HepG2 (cell line): ENCODE results near the gene NUFIP1. TPM values are rescaled to one million over a fixed set of nuclear protein-coding genes. Genes with fewer than 3 reads are reported as not detected.

Experiments
- ATAC-seq: fragments of 200-7000 bp; cut with Tn5 transposase; 3 replicates; pipeline ENCODE4 v1.9.1; 2020; ENCODE audit warnings: mild to moderate bottlenecking, moderate library complexity
- BruUV-seq: library from RNA; stranded (reverse); fragments of 400-500 nt; replicated peaks from 2 replicates; lab custom pipeline; 2021; lab: Mats Ljungman, UMichigan
- CTCF ChIA-PET: fragments of 300-600 bp; formaldehyde crosslinking; extraction: SDS; loops from one replicate; lab custom pipeline; 2021; ENCODE audit warnings: low total read pairs, inconsistent platforms, low intra/inter-chr PET ratio; lab: Yijun Ruan, JAX
- POLR2A ChIA-PET: fragments of 350-600 bp; sonication (Branson Sonifier 250); formaldehyde crosslinking; loops from one replicate; lab custom pipeline; 2020; ENCODE audit warnings: antibody characterized with exemption, inconsistent platforms; lab: Yijun Ruan, JAX
- DNase-seq: peaks from one replicate; pipeline ENCODE4 v3.0.0-alpha.2; 2015; ENCODE audit warnings: low spot score
- FAIRE-seq: peaks from 3 replicates; lab custom pipeline; 2011; peaks lifted over from hg19 to GRCh38; lab: Jason Lieb, UNC
- H2AFZ ChIP-seq: one replicate; pipeline ENCODE4 v1.6.1; 2011; ENCODE audit warnings: low read length, inconsistent platforms
- H3K27ac ChIP-seq: fragments of 300-600 bp; 3 replicates; pipeline ENCODE4 v1.8.0; 2011; ENCODE audit warnings: mixed run types, mild to moderate bottlenecking, mixed read lengths, low read length, inconsistent platforms; ENCODE audit not compliant: insufficient read depth; ENCODE audit errors: extremely low read length
- H3K27me3 ChIP-seq, 2 experiments: fragments of 200-600 bp in 1 of 2; 2 replicates in 1 of 2; 3 replicates in 1 of 2; pipeline versions ENCODE4 v1.6.0 to v1.8.0; 2011; ENCODE audit warnings: low read length in 2 of 2, mild to moderate bottlenecking in 2 of 2, moderate library complexity in 2 of 2, inconsistent platforms in 1 of 2; ENCODE audit not compliant: insufficient read depth in 2 of 2, control insufficient read depth in 1 of 2
- H3K36me3 ChIP-seq, 2 experiments: fragments of 200-600 bp in 1 of 2; replicated peaks in 1 of 2; 2 replicates in 1 of 2; 3 replicates in 1 of 2; pipeline versions ENCODE4 v1.5.1 to v1.8.0; 2011; ENCODE audit warnings: low read length in 2 of 2, inconsistent platforms in 1 of 2; ENCODE audit not compliant: insufficient read depth in 2 of 2, control insufficient read depth in 1 of 2
- H3K4me1 ChIP-seq: 2 replicates; pipeline ENCODE4 v1.5.1; 2012; ENCODE audit warnings: low read length, inconsistent platforms; ENCODE audit not compliant: insufficient read depth
- H3K4me2 ChIP-seq: 2 replicates; pipeline ENCODE4 v1.6.0; 2011; ENCODE audit warnings: low read depth, low read length, inconsistent platforms
- H3K4me3 ChIP-seq, 3 experiments: fragments of 200-600 bp in 1 of 3; sonication (generic), shearing (Covaris generic) in 1 of 3; replicated peaks in 1 of 3; 2 replicates each; pipeline ENCODE4 v1.5.1; 2011 to 2016; ENCODE audit warnings: low read length in 3 of 3, inconsistent platforms in 2 of 3, low read depth in 2 of 3, mild to moderate bottlenecking in 2 of 3, control low read depth in 1 of 3, mixed read lengths in 1 of 3; ENCODE audit not compliant: insufficient read depth in 1 of 3
- H3K79me2 ChIP-seq: one replicate; pipeline ENCODE4 v1.6.1; 2011; ENCODE audit warnings: low read length, inconsistent platforms; ENCODE audit not compliant: insufficient read depth
- H3K9ac ChIP-seq: 2 replicates; pipeline ENCODE4 v1.6.0; 2011; ENCODE audit warnings: mild to moderate bottlenecking, low read depth, low read length, inconsistent platforms; ENCODE audit not compliant: insufficient read depth
- H3K9me3 ChIP-seq: 2 replicates; pipeline ENCODE4 v1.5.1; 2012; ENCODE audit warnings: mild to moderate bottlenecking, low read length
- H4K20me1 ChIP-seq: 2 replicates; pipeline ENCODE4 v1.6.0; 2011; ENCODE audit warnings: inconsistent platforms, mild to moderate bottlenecking, low read length, moderate library complexity; ENCODE audit not compliant: insufficient read depth
- ATF2 ChIP-seq: sonication (generic); formaldehyde crosslinking; IDR thresholded peaks from 2 replicates; pipeline ENCODE4 v1.4.0; 2020; ENCODE audit warnings: missing genetic modification reagents
- BATF2 ChIP-seq: sonication (generic); formaldehyde crosslinking; IDR thresholded peaks from 2 replicates; pipeline ENCODE4 v1.8.0; 2022; ENCODE audit warnings: mild to moderate bottlenecking, missing genetic modification reagents, moderate library complexity
- HOXA9 ChIP-seq: sonication (generic); formaldehyde crosslinking; IDR thresholded peaks from 2 replicates; pipeline ENCODE4 v1.8.1; 2022; ENCODE audit warnings: missing genetic modification reagents, mild to moderate bottlenecking, moderate library complexity, borderline replicate concordance
- MED1 ChIP-seq: sonication (generic); formaldehyde crosslinking; IDR thresholded peaks from 2 replicates; pipeline ENCODE4 v1.4.0; 2020; ENCODE audit warnings: missing genetic modification reagents
- PHF21A ChIP-seq: sonication (generic); formaldehyde crosslinking; IDR thresholded peaks from 2 replicates; pipeline ENCODE4 v1.5.0; 2020; ENCODE audit warnings: mild to moderate bottlenecking, missing genetic modification reagents
- SIX4 ChIP-seq: sonication (generic); formaldehyde crosslinking; IDR thresholded peaks from 2 replicates; pipeline ENCODE4 v1.4.0; 2020; ENCODE audit warnings: missing genetic modification reagents
- SP140L ChIP-seq: sonication (generic); formaldehyde crosslinking; IDR thresholded peaks from 2 replicates; pipeline ENCODE4 v1.4.0; 2020; ENCODE audit warnings: missing genetic modification reagents, borderline replicate concordance
- SRSF1 ChIP-seq: fragments of 200-400 bp; formaldehyde crosslinking; optimal IDR thresholded peaks from 2 replicates; pipeline ENCODE3; 2017; ENCODE audit warnings: mild to moderate bottlenecking, low read depth, low read length, moderate library complexity
- ZFP36L1 ChIP-seq: sonication (generic); formaldehyde crosslinking; IDR thresholded peaks from 2 replicates; pipeline ENCODE4 v1.8.0; 2022; ENCODE audit warnings: mild to moderate bottlenecking, missing genetic modification reagents, moderate library complexity
- ZNF225 ChIP-seq: sonication (generic); formaldehyde crosslinking; IDR thresholded peaks from 2 replicates; pipeline ENCODE4 v1.4.0; 2020; ENCODE audit warnings: mild to moderate bottlenecking, missing genetic modification reagents
- ZNF501 ChIP-seq: sonication (generic); formaldehyde crosslinking; IDR thresholded peaks from 2 replicates; pipeline ENCODE4 v1.5.1; 2020; ENCODE audit warnings: mild to moderate bottlenecking, moderate library complexity, missing genetic modification reagents
- ZNF605 ChIP-seq: sonication (generic); formaldehyde crosslinking; IDR thresholded peaks from 2 replicates; pipeline ENCODE4 v1.8.0; 2022; ENCODE audit warnings: mild to moderate bottlenecking, missing genetic modification reagents
- ZNF780A ChIP-seq: sonication (generic); formaldehyde crosslinking; IDR thresholded peaks from 2 replicates; pipeline ENCODE4 v1.8.0; 2022; ENCODE audit warnings: mild to moderate bottlenecking, missing genetic modification reagents, moderate library complexity
- ZNF782 ChIP-seq: sonication (generic); formaldehyde crosslinking; IDR thresholded peaks from 2 replicates; pipeline ENCODE4 v1.4.0; 2020; ENCODE audit warnings: missing genetic modification reagents, mild to moderate bottlenecking, borderline replicate concordance
- ZSCAN21 ChIP-seq: sonication (generic); formaldehyde crosslinking; IDR thresholded peaks from 2 replicates; pipeline ENCODE4 v1.8.0; 2022; ENCODE audit warnings: mild to moderate bottlenecking, missing genetic modification reagents, moderate library complexity, borderline replicate concordance
- WGBS: methylation state at CpG from one replicate; pipeline ENCODE4 v1.1.6; 2017; ENCODE audit warnings: low lambda C conversion rate; 5-methylcytosine and 5-hydroxymethylcytosine counted together
- in situ Hi-C: cut with HindIII; loops from 2 replicates; pipeline ENCODE4 v1.10.0; 2017; ENCODE audit warnings: low pct_unique_long_range_greater_than_20kb; ENCODE audit not compliant: extremely low pct_ligation_motif_present
- intact Hi-C: fragments of 100-400 bp; cut with micrococcal nuclease; formaldehyde crosslinking; loops from one replicate; pipeline ENCODE4 v1.10.0; 2022; ENCODE audit not compliant: unreplicated experiment
- polyA plus RNA-seq, 8 experiments: library from polyadenylated mRNA; depleted of rRNA in 3 of 8; stranded (reverse) in 7 of 8; unstranded in 1 of 8; fragments of >200 nt; fragmentation: Illumina TruSeq in 4 of 8; extraction: Trizol in 4 of 8; gene quantifications; 2 replicates each; pipeline versions ENCODE4 v1.2.1 to v1.2.3, GENCODE V29; 2011 to 2016; ENCODE audit warnings: low read depth in 4 of 8, missing spikeins in 1 of 8, mixed read lengths in 1 of 8; ENCODE audit not compliant: insufficient read depth in 1 of 8
- total RNA-seq, 5 experiments: library from RNA; depleted of rRNA; stranded (reverse); fragments of >200 nt; fragmentation: Illumina TruSeq; extraction: Trizol; gene quantifications; 2 replicates each; pipeline ENCODE4 v1.2.3, GENCODE V29; 2016; ENCODE audit warnings: low read depth in 1 of 5
- TF ChIP-seq, protein P1 (sequence below): sonication (generic); formaldehyde crosslinking; IDR thresholded peaks from 2 replicates; pipeline ENCODE4 v1.8.0; 2022; ENCODE audit warnings: mild to moderate bottlenecking, missing genetic modification reagents, borderline replicate concordance
- TF ChIP-seq, protein P2 (sequence below): sonication (generic); formaldehyde crosslinking; IDR thresholded peaks from 2 replicates; pipeline ENCODE4 v1.4.0; 2020; ENCODE audit warnings: missing genetic modification reagents, borderline replicate concordance

Gene NUFIP1
- total and polyA plus RNA-seq, 2 of the 13 experiments (the other 11 are each of a cell fraction or from before 2014, with no cell fraction given) = 1.9 to 10.3 TPM

DNA sequence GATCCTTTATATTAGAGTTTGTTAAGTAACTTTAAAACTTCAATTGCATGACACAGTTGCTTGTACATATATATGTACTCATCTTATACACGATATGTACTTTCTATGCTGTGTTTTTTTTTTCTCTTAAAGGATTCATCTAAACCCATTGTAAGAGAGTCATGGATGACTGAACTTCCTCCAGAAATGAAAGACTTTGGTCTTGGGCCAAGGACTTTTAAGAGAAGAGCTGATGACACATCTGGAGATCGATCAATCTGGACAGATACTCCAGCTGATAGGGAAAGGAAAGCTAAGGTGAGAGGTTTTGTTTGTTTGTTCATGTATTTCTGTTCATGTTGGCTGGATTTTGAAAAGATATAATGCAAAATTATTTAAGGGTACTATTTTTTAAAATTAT is 26.0 kb upstream of the NUFIP1 start:
- BruUV-seq = no TSS peak
- in situ Hi-C loops = no loop called here
- no peaks in the 10 kb centered on the region for H3K4me1 ChIP-seq
- no peak for TF ChIP-seq SIX4
- TF ChIP-seq MED1 (CRISPR knock-in tag) = no peak
- TF ChIP-seq ZNF605 (CRISPR knock-in tag) = no peak
- TF ChIP-seq ZNF225 (CRISPR knock-in tag) = no peak
- TF ChIP-seq BATF2 = no peak
- TF ChIP-seq SP140L (CRISPR knock-in tag) = no peak
- TF ChIP-seq ZNF780A (CRISPR knock-in tag) = no peak
- TF ChIP-seq, protein P1, sequence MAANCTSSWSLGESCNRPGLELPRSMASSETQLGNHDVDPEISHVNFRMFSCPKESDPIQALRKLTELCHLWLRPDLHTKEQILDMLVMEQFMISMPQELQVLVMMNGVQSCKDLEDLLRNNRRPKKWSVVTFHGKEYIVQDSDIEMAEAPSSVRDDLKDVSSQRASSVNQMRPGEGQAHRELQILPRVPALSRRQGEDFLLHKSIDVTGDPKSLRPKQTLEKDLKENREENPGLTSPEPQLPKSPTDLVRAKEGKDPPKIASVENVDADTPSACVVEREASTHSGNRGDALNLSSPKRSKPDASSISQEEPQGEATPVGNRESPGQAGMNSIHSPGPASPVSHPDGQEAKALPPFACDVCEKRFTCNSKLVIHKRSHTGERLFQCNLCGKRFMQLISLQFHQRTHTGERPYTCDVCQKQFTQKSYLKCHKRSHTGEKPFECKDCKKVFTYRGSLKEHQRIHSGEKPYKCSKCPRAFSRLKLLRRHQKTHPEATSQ (CRISPR knock-in tag) = no peak
- TF ChIP-seq ATF2 = no peak
- TF ChIP-seq PHF21A = no peak
- no peak for TF ChIP-seq ZSCAN21
- no peak for TF ChIP-seq ZNF782 (CRISPR knock-in tag)
- TF ChIP-seq SRSF1 = no peak
- TF ChIP-seq HOXA9 (CRISPR knock-in tag) = no peak
- TF ChIP-seq, protein P2, sequence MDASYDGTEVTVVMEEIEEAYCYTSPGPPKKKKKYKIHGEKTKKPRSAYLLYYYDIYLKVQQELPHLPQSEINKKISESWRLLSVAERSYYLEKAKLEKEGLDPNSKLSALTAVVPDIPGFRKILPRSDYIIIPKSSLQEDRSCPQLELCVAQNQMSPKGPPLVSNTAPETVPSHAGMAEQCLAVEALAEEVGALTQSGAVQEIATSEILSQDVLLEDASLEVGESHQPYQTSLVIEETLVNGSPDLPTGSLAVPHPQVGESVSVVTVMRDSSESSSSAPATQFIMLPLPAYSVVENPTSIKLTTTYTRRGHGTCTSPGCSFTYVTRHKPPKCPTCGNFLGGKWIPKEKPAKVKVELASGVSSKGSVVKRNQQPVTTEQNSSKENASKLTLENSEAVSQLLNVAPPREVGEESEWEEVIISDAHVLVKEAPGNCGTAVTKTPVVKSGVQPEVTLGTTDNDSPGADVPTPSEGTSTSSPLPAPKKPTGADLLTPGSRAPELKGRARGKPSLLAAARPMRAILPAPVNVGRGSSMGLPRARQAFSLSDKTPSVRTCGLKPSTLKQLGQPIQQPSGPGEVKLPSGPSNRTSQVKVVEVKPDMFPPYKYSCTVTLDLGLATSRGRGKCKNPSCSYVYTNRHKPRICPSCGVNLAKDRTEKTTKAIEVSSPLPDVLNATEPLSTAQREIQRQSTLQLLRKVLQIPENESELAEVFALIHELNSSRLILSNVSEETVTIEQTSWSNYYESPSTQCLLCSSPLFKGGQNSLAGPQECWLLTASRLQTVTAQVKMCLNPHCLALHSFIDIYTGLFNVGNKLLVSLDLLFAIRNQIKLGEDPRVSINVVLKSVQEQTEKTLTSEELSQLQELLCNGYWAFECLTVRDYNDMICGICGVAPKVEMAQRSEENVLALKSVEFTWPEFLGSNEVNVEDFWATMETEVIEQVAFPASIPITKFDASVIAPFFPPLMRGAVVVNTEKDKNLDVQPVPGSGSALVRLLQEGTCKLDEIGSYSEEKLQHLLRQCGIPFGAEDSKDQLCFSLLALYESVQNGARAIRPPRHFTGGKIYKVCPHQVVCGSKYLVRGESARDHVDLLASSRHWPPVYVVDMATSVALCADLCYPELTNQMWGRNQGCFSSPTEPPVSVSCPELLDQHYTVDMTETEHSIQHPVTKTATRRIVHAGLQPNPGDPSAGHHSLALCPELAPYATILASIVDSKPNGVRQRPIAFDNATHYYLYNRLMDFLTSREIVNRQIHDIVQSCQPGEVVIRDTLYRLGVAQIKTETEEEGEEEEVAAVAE = no peak
- TF ChIP-seq ZNF501 (CRISPR knock-in tag) = no peak
- no peak for TF ChIP-seq ZFP36L1 (CRISPR knock-in tag)
- no peaks in the 10 kb centered on the region for H3K9me3 ChIP-seq
- H3K4me3 ChIP-seq = no peak overlapping the region
- H3K27me3 ChIP-seq = no peaks in the 10 kb centered on the region
- no peaks in the 10 kb centered on the region for H3K79me2 ChIP-seq
- ATAC-seq (no peak), FAIRE-seq (no peak), DNase-seq (no peak)
- intact Hi-C loops = no loop called here
- 93% methylated on average over 2 of the region's 2 CpGs for WGBS
- ChIA-PET POLR2A (no interaction called here), CTCF (no interaction called here)
- no peak overlapping the region for H2AFZ ChIP-seq
- no peak overlapping the region for H3K4me2 ChIP-seq
- no peak overlapping the region for H3K9ac ChIP-seq
- peaks cover 5 to 25% of the 10 kb centered on the region in 2 experiments; a peak in 4 of 5 replicates for H3K36me3 ChIP-seq
- no peaks in the 10 kb centered on the region for H4K20me1 ChIP-seq
- no peak overlapping the region for H3K27ac ChIP-seq
